Tibial artery (tissue), 4 donors: ENCODE data around the gene KLK4.
"Not testable (repeated sequence)": the region's sequence is repeated elsewhere in the genome, so short reads cannot be mapped to it uniquely, and the experiment has no call there.

Experiments
- DNase-seq, 2 donors: peaks; one replicate each; pipeline ENCODE4 v3.0.0-alpha.2; 2019
- H3K27ac ChIP-seq, 2 donors: fragments of 200-600 bp; sonication (generic) in 1 of 2; 1 replicate in 1 of 2; 2 replicates in 1 of 2; pipeline ENCODE4 v1.5.1; 2018 to 2019; ENCODE audit warnings: mild to moderate bottlenecking in 1 of 2
- H3K27me3 ChIP-seq, 2 donors: fragments of 200-600 bp; sonication (generic) in 1 of 2; one replicate each; pipeline versions ENCODE4 v1.5.1 to v1.6.0; 2016 to 2019
- H3K36me3 ChIP-seq, 3 donors: fragments of 200-600 bp; sonication (generic) in 2 of 3; one replicate each; pipeline ENCODE4 v1.5.1; 2016 to 2019; ENCODE audit warnings: mild to moderate bottlenecking in 2 of 3
- H3K4me1 ChIP-seq, 4 donors: fragments of 200-600 bp; sonication (generic) in 2 of 4; 1 replicate in 3 of 4; 2 replicates in 1 of 4; pipeline ENCODE4 v1.5.1; 2016 to 2019
- H3K4me3 ChIP-seq, 2 donors: fragments of 200-600 bp; sonication (generic) in 1 of 2; 1 replicate in 1 of 2; 2 replicates in 1 of 2; pipeline ENCODE4 v1.5.1; 2018 to 2019; ENCODE audit warnings: mild to moderate bottlenecking in 2 of 2
- H3K9me3 ChIP-seq, 3 donors: fragments of 200-600 bp; sonication (generic) in 1 of 3; one replicate each; pipeline ENCODE4 v1.5.1; 2016 to 2019
- intact Hi-C: fragments of 100-400 bp; cut with DNase I; formaldehyde crosslinking; loops from one replicate; pipeline ENCODE4 v1.15.0; 2023; ENCODE audit warnings: low total_unique reads
- TF ChIP-seq, protein P1 (sequence below), 2 experiments: fragments of 200-600 bp in 1 of 2; fragments of 450-650 bp in 1 of 2; IDR thresholded peaks; one replicate each; pipeline ENCODE4 v1.5.1; 2017 to 2019; ENCODE audit warnings: antibody characterized with exemption in 2 of 2, mild to moderate bottlenecking in 1 of 2, moderate library complexity in 1 of 2

The KLK4 gene

DNA sequence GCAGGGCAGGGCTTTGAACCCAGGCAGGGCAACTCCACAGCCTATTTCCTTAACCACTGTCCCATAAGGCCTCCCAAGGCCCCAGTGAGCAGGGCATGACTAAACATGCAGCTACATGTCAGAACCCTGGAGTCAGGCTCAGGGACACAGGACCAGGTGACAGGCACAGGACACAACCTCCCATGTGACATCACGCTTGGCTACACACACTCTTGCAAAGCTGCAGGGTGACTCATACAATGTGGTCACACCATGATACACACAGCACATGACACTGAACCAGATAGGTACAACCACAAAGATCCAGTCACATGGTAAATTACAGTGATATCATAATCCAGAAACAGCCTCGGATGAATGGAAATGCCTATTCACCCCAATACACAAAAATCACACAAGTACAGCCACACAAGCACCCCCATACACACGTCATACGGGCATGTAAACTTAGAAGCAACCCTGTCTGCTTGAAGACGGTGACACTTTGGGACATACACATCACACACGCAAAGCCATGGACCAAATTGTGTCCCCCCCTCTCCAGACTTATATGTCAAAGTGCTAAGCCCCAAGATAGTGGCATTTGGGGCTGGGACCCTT is 14.5 kb downstream of the KLK4 start:
- intact Hi-C loops = no loop called here
- Histone ChIP-seq H3K4me1 (no peaks in the 10 kb centered on the region), H3K36me3 (no peaks in the 10 kb centered on the region), H3K4me3 (no peak overlapping the region), H3K27ac (no peak overlapping the region), H3K27me3 (peaks cover 0 to 8% of the 10 kb centered on the region in 2 donors), H3K9me3 (no peaks in the 10 kb centered on the region)
- peak in 1 of 2 donors; percentile 58 for DNase-seq
- TF ChIP-seq, protein P1, sequence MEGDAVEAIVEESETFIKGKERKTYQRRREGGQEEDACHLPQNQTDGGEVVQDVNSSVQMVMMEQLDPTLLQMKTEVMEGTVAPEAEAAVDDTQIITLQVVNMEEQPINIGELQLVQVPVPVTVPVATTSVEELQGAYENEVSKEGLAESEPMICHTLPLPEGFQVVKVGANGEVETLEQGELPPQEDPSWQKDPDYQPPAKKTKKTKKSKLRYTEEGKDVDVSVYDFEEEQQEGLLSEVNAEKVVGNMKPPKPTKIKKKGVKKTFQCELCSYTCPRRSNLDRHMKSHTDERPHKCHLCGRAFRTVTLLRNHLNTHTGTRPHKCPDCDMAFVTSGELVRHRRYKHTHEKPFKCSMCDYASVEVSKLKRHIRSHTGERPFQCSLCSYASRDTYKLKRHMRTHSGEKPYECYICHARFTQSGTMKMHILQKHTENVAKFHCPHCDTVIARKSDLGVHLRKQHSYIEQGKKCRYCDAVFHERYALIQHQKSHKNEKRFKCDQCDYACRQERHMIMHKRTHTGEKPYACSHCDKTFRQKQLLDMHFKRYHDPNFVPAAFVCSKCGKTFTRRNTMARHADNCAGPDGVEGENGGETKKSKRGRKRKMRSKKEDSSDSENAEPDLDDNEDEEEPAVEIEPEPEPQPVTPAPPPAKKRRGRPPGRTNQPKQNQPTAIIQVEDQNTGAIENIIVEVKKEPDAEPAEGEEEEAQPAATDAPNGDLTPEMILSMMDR (IDR thresholded peaks at IDR 0.05) = no peak

GRCh38 chr19:50896089-50896590 is 15.1 kb downstream of the KLK4 start:
- H3K36me3 ChIP-seq, intact Hi-C loops, H3K4me3 ChIP-seq, H3K27me3 ChIP-seq, H3K27ac ChIP-seq, H3K4me1 ChIP-seq, H3K9me3 ChIP-seq: not testable (repeated sequence)
- DNase-seq = peak in 1 of 2 donors; percentile 20

- intact Hi-C loops = no loop called here
- Histone ChIP-seq H3K27me3 (peaks cover 0 to 8% of the 10 kb centered on the region in 2 donors), H3K9me3 (no peaks in the 10 kb centered on the region), H3K27ac (no peak overlapping the region), H3K4me1 (no peaks in the 10 kb centered on the region), H3K4me3 (no peak overlapping the region), H3K36me3 (no peaks in the 10 kb centered on the region)
- TF ChIP-seq, protein P1 (IDR thresholded peaks at IDR 0.05) = no peak
- peak in 1 of 2 donors; percentile 10 for DNase-seq
Observed at GRCh38 chr19:50894478-50895356, 16.5 kb downstream of the KLK4 start.

GRCh38 chr19:50893047-50893736 is 18.0 kb downstream of the KLK4 start:
- Histone ChIP-seq H3K27ac (no peak overlapping the region), H3K4me1 (no peaks in the 10 kb centered on the region), H3K27me3 (peaks cover 0 to 9% of the 10 kb centered on the region in 2 donors), H3K4me3 (no peak overlapping the region), H3K9me3 (no peaks in the 10 kb centered on the region), H3K36me3 (no peaks in the 10 kb centered on the region)
- no peak for DNase-seq
- intact Hi-C loops = no loop called here
- TF ChIP-seq, protein P1 (IDR thresholded peaks at IDR 0.05) = no peak

DNA sequence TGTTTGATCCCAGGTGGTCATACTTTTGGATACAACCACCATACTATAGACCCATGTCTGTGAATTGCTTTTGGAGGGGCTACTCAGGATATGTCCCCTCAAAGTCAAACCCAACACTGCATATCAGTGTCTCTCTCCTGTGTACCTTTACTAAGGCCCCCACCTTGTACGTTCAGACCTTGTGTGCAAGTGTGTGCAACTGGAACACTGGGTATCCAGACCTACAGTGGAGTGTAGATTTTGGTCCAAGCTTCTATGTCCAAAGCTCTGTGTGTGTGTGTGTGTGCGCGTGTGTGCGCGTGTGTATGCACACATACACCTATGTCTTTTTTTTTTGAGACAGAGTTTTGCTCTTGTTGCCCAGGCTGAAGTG is 20.0 kb downstream of the KLK4 start:
- intact Hi-C loops = no loop called here

More for the DNA sequence above, 20.0 kb downstream of the KLK4 start:
- Histone ChIP-seq H3K4me1 (no peaks in the 10 kb centered on the region), H3K36me3 (no peaks in the 10 kb centered on the region), H3K9me3 (no peaks in the 10 kb centered on the region), H3K4me3 (no peak overlapping the region), H3K27ac (no peak overlapping the region), H3K27me3 (peaks cover 0 to 18% of the 10 kb centered on the region in 2 donors)
- TF ChIP-seq, protein P1 (IDR thresholded peaks at IDR 0.05) = no peak
- no peak for DNase-seq
